ENCODE results near the gene FAT1. TPM values are rescaled to one million over a fixed set of nuclear protein-coding genes. Genes with fewer than 3 reads are reported as not detected.

Gene FAT1
- total RNA-seq, 2 donors from 2014 or later: 65.9 to 69.5 TPM

DNA sequence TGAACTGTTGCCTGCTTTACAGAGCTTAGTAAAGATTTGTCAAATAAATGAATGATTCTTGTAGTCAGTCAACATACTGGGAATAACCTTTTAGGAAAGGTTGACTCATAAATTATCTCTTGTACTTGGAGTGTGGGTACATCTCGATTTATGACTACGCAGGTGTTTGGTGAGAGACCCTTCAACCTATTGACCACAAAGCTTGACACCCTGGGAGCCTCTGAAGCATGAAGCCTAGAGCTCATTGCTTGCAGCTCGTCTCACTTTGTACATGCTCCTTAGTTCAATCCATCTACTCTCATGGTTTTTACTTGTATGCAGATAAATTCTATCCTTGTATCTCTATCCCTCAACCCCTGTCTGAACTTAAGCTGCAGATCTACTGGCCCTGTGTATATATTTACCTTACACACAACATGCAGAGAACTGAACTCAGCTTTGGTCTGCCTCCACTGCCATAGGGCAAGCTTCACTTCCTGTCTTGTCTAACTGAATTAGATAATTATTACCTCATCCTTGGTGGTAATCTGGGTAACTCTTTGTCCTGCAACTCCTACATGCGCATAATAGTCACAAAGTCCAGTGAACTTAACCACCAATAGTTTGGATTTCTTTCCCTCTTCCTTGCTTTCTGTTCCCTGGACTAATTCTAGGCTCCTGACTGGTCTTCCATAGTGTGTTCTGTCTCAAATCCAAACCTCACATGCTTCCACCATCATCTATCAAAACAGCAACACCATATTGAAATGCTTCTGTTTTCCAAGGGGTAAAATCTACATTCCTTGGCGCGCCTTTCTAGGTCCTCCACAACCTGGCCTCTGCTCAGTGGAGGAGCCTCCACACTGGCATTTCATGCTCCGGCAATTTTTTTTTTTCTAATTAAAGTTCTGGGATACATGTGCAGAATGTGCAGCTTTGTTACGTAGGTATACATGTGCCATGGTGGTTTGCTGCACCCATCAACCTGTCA is 32.2 kb upstream of the FAT1 start:
- no peak overlapping the region for H3K4me3 ChIP-seq
- no peak for TF ChIP-seq POLR2A (IDR thresholded peaks at IDR 0.05)
- TF ChIP-seq, protein P1, sequence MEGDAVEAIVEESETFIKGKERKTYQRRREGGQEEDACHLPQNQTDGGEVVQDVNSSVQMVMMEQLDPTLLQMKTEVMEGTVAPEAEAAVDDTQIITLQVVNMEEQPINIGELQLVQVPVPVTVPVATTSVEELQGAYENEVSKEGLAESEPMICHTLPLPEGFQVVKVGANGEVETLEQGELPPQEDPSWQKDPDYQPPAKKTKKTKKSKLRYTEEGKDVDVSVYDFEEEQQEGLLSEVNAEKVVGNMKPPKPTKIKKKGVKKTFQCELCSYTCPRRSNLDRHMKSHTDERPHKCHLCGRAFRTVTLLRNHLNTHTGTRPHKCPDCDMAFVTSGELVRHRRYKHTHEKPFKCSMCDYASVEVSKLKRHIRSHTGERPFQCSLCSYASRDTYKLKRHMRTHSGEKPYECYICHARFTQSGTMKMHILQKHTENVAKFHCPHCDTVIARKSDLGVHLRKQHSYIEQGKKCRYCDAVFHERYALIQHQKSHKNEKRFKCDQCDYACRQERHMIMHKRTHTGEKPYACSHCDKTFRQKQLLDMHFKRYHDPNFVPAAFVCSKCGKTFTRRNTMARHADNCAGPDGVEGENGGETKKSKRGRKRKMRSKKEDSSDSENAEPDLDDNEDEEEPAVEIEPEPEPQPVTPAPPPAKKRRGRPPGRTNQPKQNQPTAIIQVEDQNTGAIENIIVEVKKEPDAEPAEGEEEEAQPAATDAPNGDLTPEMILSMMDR (IDR thresholded peaks at IDR 0.05): no peak
- intact Hi-C loops (cut with DNase I): no loop called here
- no peaks in the 10 kb centered on the region for H3K27me3 ChIP-seq
- no peak overlapping the region for H3K27ac ChIP-seq
- no peaks in the 10 kb centered on the region for H3K36me3 ChIP-seq (replicated peaks in 1 of 2; ENCODE audit: insufficient read depth in 1 of 2, low read depth in 2 of 2)
- H3K9me3 ChIP-seq: no peaks in the 10 kb centered on the region
- ATAC-seq (no peak), DNase-seq (no peak)
- no peaks in the 10 kb centered on the region for H3K4me1 ChIP-seq
- WGBS, 2 donors: 88 to 90% methylated on average over 8 of the region's 8 CpGs

DNA sequence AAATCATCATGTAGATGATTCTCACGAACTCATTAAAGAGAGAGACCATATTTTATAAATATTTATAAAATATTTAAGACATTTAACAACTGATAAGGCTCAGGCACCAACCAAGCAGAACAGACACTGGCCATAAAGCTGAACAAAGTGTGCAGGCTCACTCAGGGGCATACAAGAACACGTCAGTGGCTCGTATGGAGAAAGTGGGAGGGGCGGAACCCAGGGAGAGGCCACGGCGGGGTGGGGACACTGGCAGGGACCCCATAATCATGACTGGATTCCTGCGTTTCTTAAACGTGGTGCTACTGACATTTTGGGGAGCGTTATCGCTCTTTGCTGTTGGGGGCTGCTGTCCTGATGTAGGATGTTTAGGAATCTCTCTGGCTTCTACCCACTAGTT is 31.3 kb upstream of the FAT1 start:
- ATAC-seq (no peak), DNase-seq (no peak)
- Histone ChIP-seq H3K27ac (no peak overlapping the region), H3K4me1 (no peaks in the 10 kb centered on the region), H3K9me3 (no peaks in the 10 kb centered on the region), H3K36me3 (replicated peaks in 1 of 2; ENCODE audit: insufficient read depth in 1 of 2, low read depth in 2 of 2) (no peaks in the 10 kb centered on the region), H3K27me3 (no peaks in the 10 kb centered on the region), H3K4me3 (no peak overlapping the region)
- intact Hi-C loops (cut with DNase I): no loop called here
- whole genome bisulfite sequencing, 2 donors: 71 to 78% methylated on average over 10 of the region's 10 CpGs
- TF ChIP-seq, protein P1 (IDR thresholded peaks at IDR 0.05): no peak
- TF ChIP-seq POLR2A (IDR thresholded peaks at IDR 0.05): no peak

DNA sequence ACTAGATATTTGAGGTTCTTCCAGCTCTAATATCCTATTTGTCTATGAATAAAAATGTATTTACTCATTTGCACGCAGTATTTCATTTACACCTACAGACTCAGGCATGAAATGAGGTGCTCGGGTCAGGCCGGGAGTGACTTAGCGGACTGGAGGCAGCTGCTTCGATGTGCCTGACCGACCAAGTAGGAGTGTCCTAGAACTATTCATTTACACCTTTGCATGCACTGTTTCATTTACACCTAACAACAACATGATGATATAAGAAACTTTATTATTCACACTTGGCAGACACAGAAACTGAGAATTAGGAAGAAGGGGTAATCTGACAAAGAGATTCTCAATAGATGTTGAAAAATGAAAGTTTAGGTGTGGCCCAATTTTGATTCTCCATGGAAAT is 28.7 kb upstream of the FAT1 start:
- no peaks in the 10 kb centered on the region for H3K4me1 ChIP-seq
- H3K9me3 ChIP-seq: no peaks in the 10 kb centered on the region
- no peak for DNase-seq
- H3K27me3 ChIP-seq: no peaks in the 10 kb centered on the region
- H3K4me3 ChIP-seq: no peak overlapping the region
- TF ChIP-seq, protein P1 (IDR thresholded peaks at IDR 0.05): no peak
- no peak for TF ChIP-seq POLR2A (IDR thresholded peaks at IDR 0.05)
- WGBS, 2 donors: 79 to 82% methylated on average over 6 of the region's 6 CpGs
- no peak for ATAC-seq
- no peak overlapping the region for H3K27ac ChIP-seq
- intact Hi-C loops (cut with DNase I): no loop called here
- H3K36me3 ChIP-seq (replicated peaks in 1 of 2; ENCODE audit: insufficient read depth in 1 of 2, low read depth in 2 of 2): no peaks in the 10 kb centered on the region

DNA sequence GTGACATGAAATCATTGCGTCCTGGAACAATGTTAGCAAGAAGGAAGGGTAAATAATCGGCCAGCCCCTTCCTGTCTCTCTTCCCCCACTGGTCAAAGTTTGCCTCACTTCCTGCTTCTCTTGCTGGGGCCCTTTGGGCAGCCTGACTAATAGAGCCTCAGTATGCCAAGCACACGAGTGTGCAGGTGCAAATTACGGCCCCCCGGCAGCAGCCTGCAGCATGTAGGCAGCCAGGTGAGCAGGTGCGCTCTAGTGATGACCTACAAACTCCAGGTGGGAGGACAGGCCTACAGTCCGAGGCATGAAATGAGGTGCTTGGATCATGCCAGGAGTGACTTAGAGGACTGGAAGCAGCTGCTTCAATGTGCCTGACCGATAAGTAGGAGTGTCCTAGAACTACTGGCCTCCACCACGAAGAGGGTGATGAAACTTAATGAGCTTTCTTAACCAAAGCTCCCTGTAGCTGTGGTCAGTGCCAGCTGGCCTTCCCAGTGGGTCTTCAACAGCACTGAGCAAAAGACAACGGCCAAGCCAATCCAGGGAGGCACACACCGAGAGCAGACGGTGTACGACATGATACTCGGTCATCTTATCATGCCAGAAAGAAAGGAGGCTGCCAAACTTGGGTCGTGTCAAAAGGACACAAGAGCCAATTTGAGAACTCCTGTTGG is 26.1 kb upstream of the FAT1 start:
- TF ChIP-seq, protein P1 (IDR thresholded peaks at IDR 0.05): no peak
- TF ChIP-seq POLR2A (IDR thresholded peaks at IDR 0.05): no peak
- Histone ChIP-seq H3K4me3 (no peak overlapping the region), H3K27ac (no peak overlapping the region), H3K27me3 (no peaks in the 10 kb centered on the region), H3K9me3 (no peaks in the 10 kb centered on the region), H3K36me3 (replicated peaks in 1 of 2; ENCODE audit: insufficient read depth in 1 of 2, low read depth in 2 of 2) (no peaks in the 10 kb centered on the region), H3K4me1 (no peaks in the 10 kb centered on the region)
- intact Hi-C loops (cut with DNase I): no loop called here
- ATAC-seq (no peak), DNase-seq (no peak)
- WGBS, 2 donors: 78 to 81% methylated on average over 14 to 15 of the region's 15 CpGs

Measured in body of pancreas (tissue), 4 donors.